ENCODE data around the gene TMEM52B. TPM values are rescaled to one million over a fixed set of nuclear protein-coding genes. Genes with fewer than 3 reads are reported as not detected.

The TMEM52B gene
- total RNA-seq, result under 0.01 TPM in 1 of 2 replicates, not detected in the other

DNA sequence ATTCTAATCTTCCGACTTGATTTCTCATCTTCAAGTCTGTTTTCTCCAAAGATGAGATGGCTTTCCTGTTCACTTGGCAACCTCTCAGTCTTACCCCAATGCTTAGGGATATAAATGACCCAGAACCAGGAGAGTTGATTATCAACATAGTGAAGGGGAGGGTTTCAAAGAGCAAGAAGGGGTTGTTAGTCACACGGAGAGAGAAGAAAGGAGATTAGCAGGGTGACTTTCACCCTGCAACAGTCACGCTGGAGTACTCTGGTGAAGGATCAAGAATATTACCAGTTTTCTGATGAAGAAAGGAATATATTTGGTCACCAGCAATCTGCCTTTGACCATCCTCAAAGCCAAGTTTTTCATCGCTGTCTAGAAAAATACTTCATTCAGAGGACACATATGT lies at the start of gene TMEM52B:
TSS of gene TMEM52B (plus strand) at position 212 of the 400 bp plus-strand sequence. CDS start 543 bp downstream, outside the sequence.

DNA sequence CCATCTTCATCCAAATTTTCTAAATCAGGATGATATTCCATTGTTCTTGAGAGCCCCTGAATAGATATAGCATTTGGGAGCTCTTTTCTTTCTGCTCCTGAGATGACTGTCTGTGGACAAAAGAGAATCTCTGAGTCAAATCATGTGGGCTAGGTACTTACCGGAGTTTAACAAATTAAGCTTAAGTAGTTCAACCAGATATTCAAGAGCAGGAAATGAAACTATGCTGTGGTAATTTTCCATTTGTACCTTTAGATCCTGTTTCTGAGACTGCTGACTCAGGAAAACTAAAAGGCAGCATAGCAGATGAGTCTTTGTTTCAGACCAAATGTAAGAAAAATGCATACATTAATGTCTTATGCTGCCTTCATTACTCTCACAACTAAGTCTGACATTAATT lies 48.8 kb upstream of the TMEM52B start, which contains the start of gene CLEC7A:
TSS of gene CLEC7A (minus strand) at position 158 of the 400 bp plus-strand sequence. CDS start at position 41, 117 bp downstream.

DNA sequence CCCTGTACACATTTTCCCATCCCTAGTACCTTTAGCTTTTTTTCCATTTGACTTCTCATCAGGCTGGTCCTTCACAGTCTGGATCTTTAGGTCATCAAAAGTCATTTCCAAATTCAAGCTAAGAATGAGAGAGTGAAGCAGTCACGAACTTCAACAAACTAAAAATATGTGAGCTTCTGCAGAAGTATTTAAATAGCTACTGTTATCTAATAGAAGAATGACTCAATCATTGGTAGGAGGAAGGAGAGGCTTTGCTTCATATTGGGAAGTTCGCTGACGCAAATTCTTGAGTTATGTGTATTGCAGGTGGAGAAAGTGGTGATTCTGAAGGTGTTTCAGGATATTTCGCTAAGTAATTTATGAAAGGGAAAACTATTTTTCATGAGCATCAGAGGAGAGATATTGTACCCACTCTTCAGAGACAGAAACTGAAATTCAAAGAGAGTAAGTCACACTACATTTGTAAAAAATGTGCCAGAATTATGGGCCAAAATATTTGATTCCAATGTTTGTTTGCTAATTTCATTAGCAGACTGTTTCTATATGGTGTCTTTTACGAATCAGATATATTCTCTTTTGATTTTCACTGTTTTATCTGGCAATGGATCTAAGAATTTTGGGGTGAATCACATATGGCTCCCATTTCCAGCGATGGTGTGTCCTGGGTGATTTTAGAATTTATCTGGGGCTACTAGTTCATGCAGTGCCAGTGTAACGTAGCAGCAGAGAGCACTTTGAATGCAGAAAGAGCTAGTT lies 6.7 kb upstream of the TMEM52B start, which contains the start of gene OLR1:
TSS of gene OLR1 (minus strand) at position 160 of the 756 bp plus-strand sequence. CDS start at position 105, 55 bp downstream.

DNA sequence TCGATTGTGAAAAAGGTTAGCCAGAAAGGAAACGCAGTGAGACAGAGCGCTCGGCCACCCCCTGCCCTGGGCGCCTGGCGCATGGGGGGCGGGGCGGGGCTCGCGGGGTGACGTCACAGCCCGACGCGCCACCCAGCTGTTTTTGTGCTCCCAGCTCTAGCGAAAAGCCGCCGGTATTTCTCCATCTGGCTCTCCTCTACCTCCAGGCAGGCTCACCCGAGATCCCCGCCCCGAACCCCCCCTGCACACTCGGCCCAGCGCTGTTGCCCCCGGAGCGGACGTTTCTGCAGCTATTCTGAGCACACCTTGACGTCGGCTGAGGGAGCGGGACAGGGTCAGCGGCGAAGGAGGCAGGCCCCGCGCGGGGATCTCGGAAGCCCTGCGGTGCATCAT lies 33.9 kb downstream of the TMEM52B start, which contains the start of gene GABARAPL1:
TSS of gene GABARAPL1 (plus strand) at position 139 of the 393 bp plus-strand sequence. CDS start at position 392, 253 bp downstream.

Other genes starting within 250 kb of the TMEM52B start
- gene CLEC2A, start 246.7 kb upstream of the TMEM52B start, total RNA-seq, result not detected in 2 replicates
- gene CLEC12A, start 207.6 kb upstream of the TMEM52B start, total RNA-seq, result not detected in 2 replicates
- gene CLEC1B, start 179.9 kb upstream of the TMEM52B start, total RNA-seq, result not detected in 2 replicates
- 0.17 TPM in 1 of 2 replicates, not detected in the other for gene CLEC12B, start 168.4 kb upstream of the TMEM52B start, total RNA-seq
- gene CLEC9A, start 148.3 kb upstream of the TMEM52B start, total RNA-seq, result not detected in 2 replicates
- gene CLEC1A, start 80.0 kb upstream of the TMEM52B start, total RNA-seq, result not detected in 2 replicates
- not detected in 2 replicates for gene CLEC7A, start 48.8 kb upstream of the TMEM52B start, total RNA-seq
- under 0.01 TPM in 1 of 2 replicates, not detected in the other for gene OLR1, start 6.9 kb upstream of the TMEM52B start, total RNA-seq
- gene GABARAPL1, start 33.8 kb downstream of the TMEM52B start, total RNA-seq, result 51.6 and 116 TPM in 2 replicates
- 0.15 and 0.66 TPM in 2 replicates for gene KLRD1, start 128.8 kb downstream of the TMEM52B start, total RNA-seq
- gene KLRK1, start 211.0 kb downstream of the TMEM52B start, total RNA-seq, result 0.29 TPM in 1 of 2 replicates, not detected in the other
- not detected in 2 replicates for gene KLRC4, start 230.7 kb downstream of the TMEM52B start, total RNA-seq
- gene KLRC3, start 241.6 kb downstream of the TMEM52B start, total RNA-seq, result not detected in 2 replicates

All from smooth muscle cell of trachea (primary cell).